Measurements from ENCODE around the gene C17orf107.
"Not testable (repeated sequence)": the region's sequence is repeated elsewhere in the genome, so short reads cannot be mapped to it uniquely, and the experiment has no call there.

C17orf107 gene

GRCh38 chr17:4899341-4900230, at the start of gene C17orf107:
C17orf107 (plus strand) TSS chr17:4899536; CDS start chr17:4899763, 227 bp downstream.
- no peak for DNase-seq

GRCh38 chr17:4850246-4850645, 49.1 kb upstream of the C17orf107 start:
- DNase-seq, result no peak

GRCh38 chr17:4851084-4851483, 48.3 kb upstream of the C17orf107 start:
- DNase-seq, result no peak

- no peak for DNase-seq
These were observed 46.6 kb upstream of the C17orf107 start for GRCh38 chr17:4852567-4853207.

- no peak for DNase-seq
These were observed 46.1 kb upstream of the C17orf107 start for GRCh38 chr17:4853208-4853671.

GRCh38 chr17:4854111-4854681, 45.1 kb upstream of the C17orf107 start:
- no peak for DNase-seq

GRCh38 chr17:4856271-4856936, 42.9 kb upstream of the C17orf107 start:
- no peak for DNase-seq

GRCh38 chr17:4856937-4857314, 42.4 kb upstream of the C17orf107 start:
- DNase-seq, result no peak

- DNase-seq, result not testable (repeated sequence)
These were observed 42.0 kb upstream of the C17orf107 start for GRCh38 chr17:4857347-4857746.

- DNase-seq, result no peak
These were observed 41.1 kb upstream of the C17orf107 start for GRCh38 chr17:4858068-4858881.

GRCh38 chr17:4858882-4859260, 40.5 kb upstream of the C17orf107 start:
- no peak for DNase-seq

GRCh38 chr17:4859816-4860625, 39.3 kb upstream of the C17orf107 start:
- no peak for DNase-seq

- DNase-seq, result no peak
These were observed 38.7 kb upstream of the C17orf107 start for GRCh38 chr17:4860651-4861050.

- no peak for DNase-seq
These were observed 38.3 kb upstream of the C17orf107 start for GRCh38 chr17:4861052-4861451.

GRCh38 chr17:4862720-4863119, 36.6 kb upstream of the C17orf107 start:
- no peak for DNase-seq

- DNase-seq, result no peak
These were observed 36.0 kb upstream of the C17orf107 start for GRCh38 chr17:4863321-4863720.

- not testable (repeated sequence) for DNase-seq
These were observed 31.8 kb upstream of the C17orf107 start for GRCh38 chr17:4867535-4867934.

GRCh38 chr17:4869058-4869998, 30.0 kb upstream of the C17orf107 start:
- DNase-seq, result not testable (repeated sequence)

GRCh38 chr17:4870855-4871254, 28.5 kb upstream of the C17orf107 start:
- no peak for DNase-seq

- no peak for DNase-seq
These were observed 26.6 kb upstream of the C17orf107 start for GRCh38 chr17:4872786-4873185.

Data from NCI-H1436 (cell line).